Epithelial cell of prostate (primary cell): ENCODE measurements around the gene SCT.

Experiments
- DNase-seq: peaks from one replicate; pipeline ENCODE4 v3.0.0-alpha.2; 2011; ENCODE audit warnings: low read depth, low spot score
- H3K27ac ChIP-seq: fragments of 450-650 bp; 2 replicates; pipeline ENCODE4 v1.5.1; 2017; ENCODE audit warnings: mild to moderate bottlenecking

Gene SCT

GRCh38 chr11:645536-645935 is 18.6 kb upstream of the SCT start:
- no peak for DNase-seq
- no peak overlapping the region for H3K27ac ChIP-seq

- no peak for DNase-seq
- no peak overlapping the region for H3K27ac ChIP-seq
Measured at GRCh38 chr11:643849-644738, 17.1 kb upstream of the SCT start.

- peak overlapping the region; percentile 36 for H3K27ac ChIP-seq
- no peak for DNase-seq
Measured at GRCh38 chr11:643366-643765, 16.4 kb upstream of the SCT start.

GRCh38 chr11:641806-642370 is 14.9 kb upstream of the SCT start:
- DNase-seq, result no peak
- H3K27ac ChIP-seq, result no peak overlapping the region

GRCh38 chr11:640021-640706 is 13.2 kb upstream of the SCT start:
- DNase-seq, result no peak
- no peak overlapping the region for H3K27ac ChIP-seq

- H3K27ac ChIP-seq, result no peak overlapping the region
- no peak for DNase-seq
Measured at GRCh38 chr11:639332-639955, 12.5 kb upstream of the SCT start.

GRCh38 chr11:638631-639331 is 11.8 kb upstream of the SCT start:
- H3K27ac ChIP-seq, result no peak overlapping the region
- DNase-seq, result no peak

GRCh38 chr11:637593-638521 is 10.9 kb upstream of the SCT start:
- no peak overlapping the region for H3K27ac ChIP-seq
- no peak for DNase-seq

GRCh38 chr11:637333-637592 is 10.3 kb upstream of the SCT start:
- no peak overlapping the region for H3K27ac ChIP-seq
- DNase-seq, result no peak

- no peak within 1 kb of the TSS for H3K27ac ChIP-seq
- DNase-seq, result no peak
Measured at GRCh38 chr11:636511-637332, 9.7 kb upstream of the SCT start, which contains the start of gene DRD4. Gene DRD4, plus strand, starts transcription at chr11:637269. Its CDS starts 36 bp downstream, at chr11:637305.

- DNase-seq, result no peak
- no peak overlapping the region for H3K27ac ChIP-seq
Measured at GRCh38 chr11:635945-636510, 9.0 kb upstream of the SCT start.

- DNase-seq, result no peak
- H3K27ac ChIP-seq, result no peak overlapping the region
Measured at GRCh38 chr11:630871-631270, 3.9 kb upstream of the SCT start.

- DNase-seq, result no peak
- no peak overlapping the region for H3K27ac ChIP-seq
Measured at GRCh38 chr11:629237-629583, 2.2 kb upstream of the SCT start.

- H3K27ac ChIP-seq, result no peak overlapping the region
- DNase-seq, result no peak
Measured at GRCh38 chr11:628056-628455, 1.1 kb upstream of the SCT start.

- H3K27ac ChIP-seq, result no peak overlapping the region
- no peak for DNase-seq
Measured at GRCh38 chr11:627308-627576, 261 bp upstream of the SCT start.

GRCh38 chr11:625636-626268 is 1.2 kb downstream of the SCT start:
- no peak overlapping the region for H3K27ac ChIP-seq
- no peak for DNase-seq

- no peak within 1 kb of the TSS for H3K27ac ChIP-seq
- DNase-seq, result no peak
Measured at GRCh38 chr11:624705-625635, 2.0 kb downstream of the SCT start, which contains the start of gene CDHR5. Gene CDHR5, minus strand, starts transcription at chr11:624955. Its CDS starts 53 bp downstream, at chr11:624902.
